Right ventricle myocardium superior (tissue), 1 donor: ENCODE results near the gene MEGF10. TPM values are rescaled to one million over a fixed set of nuclear protein-coding genes. Genes with fewer than 3 reads are reported as not detected.
"Not testable (repeated sequence)": the region's sequence is repeated elsewhere in the genome, so short reads cannot be mapped to it uniquely, and the experiment has no call there.

Source experiments
- ATAC-seq: fragments of 200-7000 bp; cut with Tn5 transposase; one replicate; pipeline ENCODE4 v1.9.1; 2020; ENCODE audit warnings: mild to moderate bottlenecking; ENCODE audit not compliant: poor library complexity
- DNase-seq: peaks from one replicate; pipeline ENCODE4 v3.0.0-alpha.2; 2020
- intact Hi-C: fragments of 100-400 bp; cut with DNase I; formaldehyde crosslinking; loops from one replicate; pipeline ENCODE4 v1.11.2; 2022
- long read RNA-seq: library from polyadenylated mRNA; unstranded; transcript quantifications from one replicate; pipeline ENCODE4 v2.0.0, GENCODE V29; 2021
- total RNA-seq: library from RNA; stranded (reverse); fragmentation: NEBNext Ultra II Directional; extraction: Animal tissue kit (Norgen Biotek cat#: 25700); gene quantifications from one replicate; pipeline ENCODE4 v1.2.1, GENCODE V29; 2021
- donor health status: DM: no; HTN: yes; CAD: no; lungs with severe emphysema.

Gene MEGF10
- total RNA-seq, result 0.78 TPM
- long read RNA-seq, result 0 reads

DNA sequence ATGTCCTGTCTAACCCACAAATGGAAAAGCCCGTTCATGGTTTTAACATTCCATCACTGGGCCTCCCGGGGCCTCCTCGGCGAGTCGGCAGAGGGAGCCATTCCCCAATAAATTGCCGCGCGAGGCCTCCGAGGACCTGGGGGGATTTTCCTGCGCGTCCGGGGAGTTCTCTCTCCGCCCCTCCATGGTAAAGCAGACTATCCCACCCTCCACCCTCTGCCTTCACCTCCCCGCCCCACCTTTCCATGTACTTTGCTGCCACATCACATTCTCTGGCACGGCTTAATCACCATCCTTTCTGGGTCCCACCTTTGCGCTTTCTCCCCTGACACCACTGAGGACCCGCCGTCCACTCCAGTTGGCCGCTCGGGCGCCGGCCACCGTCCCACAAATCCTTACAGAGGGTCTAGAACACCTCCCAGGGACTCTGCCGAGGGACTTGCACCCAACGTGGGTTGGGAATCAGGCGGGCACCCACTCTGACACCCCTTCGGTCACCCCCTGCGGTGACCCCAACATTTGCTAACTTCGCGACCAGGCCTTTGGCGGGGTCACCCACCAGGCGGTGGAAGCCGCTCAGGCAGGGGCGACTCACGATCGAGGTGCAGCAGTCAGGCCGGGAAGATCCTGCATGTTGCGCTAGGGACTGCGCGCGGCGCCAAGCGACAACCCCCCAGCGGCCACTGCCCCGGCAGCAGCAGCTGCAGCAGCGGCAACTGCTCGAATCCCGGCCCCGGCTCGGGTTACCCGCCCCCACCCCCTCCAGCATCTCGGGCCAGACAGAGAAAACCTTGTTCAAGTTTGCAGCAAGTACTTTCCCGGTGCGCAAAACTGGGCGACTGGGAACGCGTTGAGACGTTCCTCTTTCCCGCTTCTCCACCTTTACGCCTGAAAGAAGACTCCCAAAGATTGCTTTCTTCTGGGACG lies at the start of gene MEGF10:
Gene MEGF10 (plus strand): TSS at position 778 of the 927 bp plus-strand sequence. CDS start 40,513 bp downstream, outside the sequence.
- intact Hi-C loops, result loop anchor here (5.0 kb wide), 2 partner anchors 152 to 202 kb away; no protein-coding TSS in a partner anchor
- DNase-seq, result peak; percentile 45
- ATAC-seq, result peak; percentile 85

DNA sequence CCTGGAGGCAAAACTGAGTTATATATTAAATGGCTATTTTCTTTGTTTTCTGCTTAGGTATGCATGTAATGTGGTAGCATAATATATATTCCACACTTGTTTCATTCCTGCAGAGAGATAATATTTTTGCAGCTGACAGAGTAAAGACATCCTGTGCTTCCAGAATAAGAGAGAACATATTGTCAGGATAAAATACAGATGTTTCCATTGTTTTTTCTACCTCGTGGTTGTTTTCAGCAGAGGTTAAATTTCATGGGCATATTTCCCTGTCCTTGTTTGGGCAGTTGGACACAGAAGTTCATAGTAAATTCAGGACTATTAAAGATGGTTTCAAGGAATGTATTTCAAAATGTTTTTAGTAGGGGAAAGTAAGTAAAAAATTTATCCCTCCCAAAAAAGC lies 47.6 kb upstream of the MEGF10 start:
- ATAC-seq (no peak), DNase-seq (no peak)
- intact Hi-C loops, result no loop called here

DNA sequence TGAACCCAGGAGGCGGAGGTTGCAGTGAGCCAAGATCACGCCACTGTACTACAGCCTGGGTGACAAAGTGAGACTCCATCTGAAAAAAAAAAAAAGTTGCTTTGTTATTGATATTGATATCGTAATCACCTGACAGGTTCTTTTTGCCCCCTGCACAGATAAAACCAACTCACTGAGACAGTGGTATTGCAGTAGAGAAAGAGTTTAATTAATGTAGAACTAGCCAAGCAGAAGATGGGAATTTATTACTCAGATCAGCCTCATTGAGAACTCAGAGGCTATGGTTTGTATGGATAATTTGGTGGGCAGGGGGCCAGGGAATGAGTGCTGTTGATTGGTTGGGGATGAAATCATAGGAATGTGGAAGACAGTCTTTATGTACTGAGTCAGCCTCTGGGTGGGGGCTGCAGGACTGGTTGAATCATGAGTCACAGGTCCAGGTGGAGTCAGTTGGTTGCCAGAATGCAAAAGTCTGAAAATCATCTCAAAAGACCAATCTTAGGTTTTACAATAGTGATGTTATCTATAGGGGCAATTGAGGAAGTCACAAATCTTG lies 35.8 kb upstream of the MEGF10 start:
- intact Hi-C loops, result no loop called here
- no peak for ATAC-seq
- no peak for DNase-seq

DNA sequence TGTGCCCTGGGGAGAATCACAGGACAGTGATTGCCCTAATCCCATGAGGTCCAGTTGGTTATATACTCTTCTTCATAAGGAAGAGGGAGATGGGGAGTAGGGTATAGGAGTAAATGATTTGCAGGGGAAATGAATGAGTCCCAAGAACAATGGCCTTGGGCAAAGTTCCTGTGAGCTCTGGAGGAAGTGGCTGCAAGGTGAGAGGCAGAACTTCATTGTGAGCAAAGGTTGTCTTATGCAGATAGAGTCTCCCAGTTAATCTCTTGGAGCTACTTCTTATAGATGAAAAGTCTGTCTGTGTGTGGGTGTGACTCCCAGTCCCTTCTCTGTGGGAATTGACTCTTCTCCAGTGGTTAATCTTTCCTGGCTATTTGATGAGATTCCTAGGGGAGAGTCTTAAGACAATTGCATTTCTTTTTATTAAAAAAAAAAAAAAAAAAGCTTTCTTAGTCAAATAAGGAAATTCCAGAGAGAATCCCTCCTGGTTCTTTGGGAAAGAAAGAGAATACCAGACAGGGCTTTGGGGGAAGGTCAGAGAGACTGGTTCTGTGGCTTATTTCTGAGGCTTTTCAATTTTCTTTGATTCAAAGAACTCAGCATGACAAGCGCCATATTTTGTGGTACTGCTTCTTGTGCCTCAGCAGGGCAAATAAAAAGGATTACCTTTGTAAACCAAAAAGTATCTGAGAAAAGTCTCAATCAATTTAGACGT lies 33.6 kb upstream of the MEGF10 start:
- ATAC-seq (no peak), DNase-seq (no peak)
- intact Hi-C loops, result no loop called here

DNA sequence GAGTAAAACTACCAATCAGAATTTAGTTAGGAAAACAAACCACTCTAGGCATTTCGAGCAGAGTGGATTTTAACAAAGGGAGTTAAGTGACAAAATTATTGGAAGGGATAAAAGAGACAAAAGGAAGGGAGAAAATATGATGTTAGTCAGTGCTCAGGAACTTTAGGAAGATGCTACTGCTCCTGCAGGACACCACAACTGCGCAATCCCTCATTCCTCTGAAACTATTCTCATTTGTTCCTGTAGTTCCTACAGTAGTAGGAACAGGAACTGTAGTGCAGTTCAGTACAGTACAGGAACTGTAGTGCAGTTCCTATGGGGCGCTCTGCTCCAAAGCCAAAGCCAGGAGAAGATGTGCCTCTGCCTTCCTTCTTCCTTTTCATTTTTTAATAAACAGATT lies 29.9 kb upstream of the MEGF10 start:
- intact Hi-C loops, result no loop called here
- ATAC-seq, result no peak
- no peak for DNase-seq

DNA sequence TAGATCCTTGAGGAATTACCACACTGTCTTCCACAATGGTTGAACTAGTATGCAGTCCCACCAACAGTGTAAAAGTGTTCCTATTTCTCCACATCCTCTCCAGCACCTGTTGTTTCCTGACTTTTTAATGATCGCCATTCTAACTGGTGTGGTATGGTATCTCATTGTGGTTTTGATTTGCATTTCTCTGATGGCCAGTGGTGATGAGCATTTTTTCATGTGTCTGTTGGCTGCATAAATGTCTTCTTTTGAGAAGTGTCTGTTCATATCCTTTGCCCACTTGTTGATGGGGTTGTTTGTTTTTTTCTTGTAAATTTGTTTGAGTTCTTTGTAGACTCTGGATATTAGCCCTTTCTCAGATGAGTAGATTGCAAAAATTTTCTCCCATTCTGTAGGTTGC lies 25.1 kb upstream of the MEGF10 start:
- DNase-seq, ATAC-seq, intact Hi-C loops: not testable (repeated sequence)

DNA sequence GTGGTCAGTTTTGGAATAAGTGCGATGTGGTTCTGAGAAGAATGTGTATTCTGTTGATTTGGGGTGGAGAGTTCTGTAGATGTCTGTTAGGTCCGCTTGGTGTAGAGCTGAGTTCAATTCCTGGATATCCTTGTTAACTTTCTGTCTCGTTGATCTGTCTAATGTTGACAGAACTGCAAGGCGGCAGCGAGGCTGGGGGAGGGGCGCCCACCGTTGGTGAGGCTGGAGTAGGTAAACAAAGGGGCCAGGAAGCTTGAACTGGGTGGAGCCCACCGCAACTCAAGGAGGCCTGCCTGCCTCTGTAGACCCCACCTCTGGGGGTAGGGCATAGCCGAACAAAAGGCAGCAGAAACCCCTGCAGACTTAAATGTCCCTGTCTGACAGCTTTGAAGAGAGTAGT lies 22.3 kb upstream of the MEGF10 start:
- intact Hi-C loops, DNase-seq, ATAC-seq: not testable (repeated sequence)

DNA sequence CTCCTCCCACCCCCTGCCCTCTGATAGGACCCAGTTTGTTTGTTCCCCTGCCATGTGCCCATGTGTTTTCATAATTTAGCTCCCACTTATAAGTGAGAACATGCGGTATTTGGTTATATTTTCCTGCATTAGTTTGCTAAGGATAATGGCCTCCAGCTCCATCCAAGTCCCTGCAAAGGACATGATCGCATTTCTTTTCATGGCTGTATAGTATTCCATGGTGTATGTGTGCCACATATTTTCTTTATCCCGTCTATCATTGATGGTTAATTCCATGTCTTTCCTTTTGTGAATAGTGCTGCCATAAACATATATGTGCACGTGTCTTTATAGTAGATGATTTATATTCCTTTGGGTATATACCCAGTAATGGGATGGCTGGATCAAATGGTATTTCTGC lies 19.9 kb upstream of the MEGF10 start:
- intact Hi-C loops, DNase-seq, ATAC-seq: not testable (repeated sequence)

DNA sequence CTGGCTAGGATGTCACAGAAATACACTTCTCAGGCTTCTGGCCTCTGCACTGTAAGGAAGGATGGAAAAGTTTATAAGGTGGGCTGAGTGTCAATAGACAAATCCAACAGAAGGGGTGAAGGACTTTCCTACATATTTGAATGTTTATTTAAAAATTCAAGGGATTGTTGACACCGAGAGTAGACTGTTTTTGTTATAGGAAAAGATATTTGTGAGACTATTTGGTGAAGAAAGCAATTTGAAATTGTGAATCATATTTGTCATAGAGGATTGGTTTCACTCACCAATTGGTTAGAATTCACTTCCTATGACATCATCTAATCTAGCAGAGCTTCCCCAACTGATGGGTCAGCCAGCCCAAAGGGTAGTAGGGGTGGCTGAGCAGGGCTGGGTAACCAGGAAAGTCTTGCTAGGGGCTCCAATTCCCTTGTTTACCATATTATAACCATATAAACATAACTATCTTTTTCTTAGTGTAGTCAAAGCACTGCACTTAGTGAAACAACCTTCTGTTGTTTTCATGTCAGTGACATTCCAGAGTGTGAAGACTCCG lies 14.9 kb upstream of the MEGF10 start:
- no peak for DNase-seq
- ATAC-seq, result no peak
- intact Hi-C loops, result no loop called here

DNA sequence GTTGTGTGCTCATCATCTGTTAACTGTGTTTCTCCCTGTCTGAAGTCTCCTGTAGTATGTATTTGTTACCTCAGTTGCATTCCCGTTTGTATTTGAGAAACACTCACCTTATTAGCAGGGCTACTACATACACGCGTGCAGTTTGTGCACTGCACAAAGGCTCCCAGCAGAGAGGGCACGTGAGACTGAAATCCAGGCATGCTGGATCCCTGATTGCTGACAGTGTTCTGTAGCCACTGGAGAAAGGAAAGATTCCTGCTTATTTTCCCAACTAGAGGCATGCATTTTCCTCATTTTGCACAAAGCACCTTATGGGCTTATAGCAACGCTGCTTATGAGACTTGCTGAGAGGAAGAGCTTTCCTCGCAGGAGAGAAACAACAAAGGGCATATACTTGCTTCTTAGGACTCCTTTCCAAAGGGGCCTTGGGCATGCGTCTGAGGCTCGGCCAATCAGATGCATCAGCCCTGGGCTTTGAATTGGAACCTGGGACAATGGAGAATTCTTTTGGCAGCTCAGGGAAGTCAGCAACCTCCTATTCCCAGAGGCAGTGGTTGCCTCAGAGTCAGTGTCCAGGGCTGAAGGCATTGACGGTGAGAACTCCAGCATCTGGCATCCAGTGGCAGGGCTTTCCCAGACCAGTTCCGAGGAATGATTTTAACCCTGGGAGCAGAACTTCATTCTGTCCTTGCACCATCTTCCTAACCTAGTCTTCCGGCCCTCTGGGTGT lies 9.9 kb upstream of the MEGF10 start:
- ATAC-seq, result no peak
- no peak for DNase-seq
- intact Hi-C loops, result no loop called here

DNA sequence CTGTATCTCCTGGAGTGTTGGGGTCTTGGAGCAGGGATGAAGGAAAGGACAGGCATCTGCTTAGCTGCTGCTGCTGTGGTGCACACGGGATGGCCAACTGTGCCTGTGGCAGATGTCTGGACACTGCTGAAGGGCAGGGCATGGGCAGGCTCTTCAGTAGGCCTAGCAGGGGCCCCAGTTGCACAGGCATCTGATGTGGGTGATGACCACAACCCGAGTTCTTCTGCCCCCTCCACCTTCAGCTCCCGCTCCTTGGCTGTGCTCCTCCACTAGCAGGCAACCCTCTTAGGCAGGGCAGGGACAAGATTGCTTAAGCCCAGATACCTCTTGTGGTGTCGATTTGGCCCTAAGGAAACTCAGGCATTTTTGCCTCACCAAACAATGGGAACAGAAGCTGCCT lies 9.0 kb upstream of the MEGF10 start:
- intact Hi-C loops, result no loop called here
- no peak for ATAC-seq
- no peak for DNase-seq

DNA sequence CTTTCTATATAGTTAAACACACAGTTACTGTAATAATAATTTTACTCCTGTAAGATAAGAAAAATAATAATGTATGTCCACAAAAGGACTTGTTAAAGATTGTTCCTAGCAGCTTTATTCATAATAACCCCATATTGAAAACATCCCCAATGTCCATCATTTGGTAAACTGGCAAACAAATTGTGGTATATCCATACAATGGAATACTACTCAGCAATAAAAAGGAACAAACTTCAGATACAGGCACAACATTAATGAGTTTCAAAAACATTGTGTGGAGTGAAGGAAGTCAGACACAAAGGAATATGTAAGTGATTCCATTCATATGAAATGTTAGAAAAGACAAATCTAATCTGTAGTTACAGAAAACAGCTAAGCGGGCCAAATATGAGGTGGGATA lies 1.9 kb upstream of the MEGF10 start:
- DNase-seq, result no peak
- no peak for ATAC-seq
- intact Hi-C loops, result no loop called here

DNA sequence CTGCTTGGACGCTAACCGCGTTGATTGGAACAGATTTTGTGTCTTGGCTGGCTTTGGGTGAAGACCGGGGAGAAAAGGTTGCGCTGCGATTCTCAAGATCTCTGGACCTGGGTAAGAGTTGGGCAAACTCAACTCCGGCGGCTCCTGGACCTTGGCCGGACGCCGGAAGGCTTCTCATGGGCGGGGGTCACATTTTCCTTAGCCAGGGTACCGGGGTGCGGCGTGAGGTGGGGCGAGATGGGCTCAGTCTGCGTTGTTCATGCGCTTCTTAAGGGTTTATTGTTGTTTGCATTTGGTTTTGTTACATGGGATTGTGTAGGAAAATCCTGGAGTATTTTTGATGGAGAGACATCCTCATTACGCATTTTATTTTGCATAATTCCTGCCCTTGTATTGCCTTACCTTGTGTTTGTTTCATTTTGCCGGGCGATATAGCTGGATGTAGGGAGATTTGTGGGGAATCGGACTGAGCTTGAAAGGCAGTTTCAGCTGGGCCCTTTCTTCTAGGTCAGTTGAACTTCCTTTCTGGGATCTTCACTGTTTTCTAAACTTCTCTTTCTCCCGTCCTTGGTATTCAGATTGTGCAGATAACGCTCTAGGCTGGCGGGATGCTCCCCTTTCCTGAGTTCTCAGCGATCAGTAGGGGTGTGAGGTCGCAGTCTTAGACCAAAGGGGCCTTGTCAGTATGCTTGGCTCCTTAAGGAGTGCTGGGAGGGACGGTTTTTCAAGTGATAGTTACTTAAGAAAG lies 524 bp downstream of the MEGF10 start:
- no peak for DNase-seq
- intact Hi-C loops, result loop anchor here (5.0 kb wide), 2 partner anchors 151 to 201 kb away; no protein-coding TSS in a partner anchor

DNA sequence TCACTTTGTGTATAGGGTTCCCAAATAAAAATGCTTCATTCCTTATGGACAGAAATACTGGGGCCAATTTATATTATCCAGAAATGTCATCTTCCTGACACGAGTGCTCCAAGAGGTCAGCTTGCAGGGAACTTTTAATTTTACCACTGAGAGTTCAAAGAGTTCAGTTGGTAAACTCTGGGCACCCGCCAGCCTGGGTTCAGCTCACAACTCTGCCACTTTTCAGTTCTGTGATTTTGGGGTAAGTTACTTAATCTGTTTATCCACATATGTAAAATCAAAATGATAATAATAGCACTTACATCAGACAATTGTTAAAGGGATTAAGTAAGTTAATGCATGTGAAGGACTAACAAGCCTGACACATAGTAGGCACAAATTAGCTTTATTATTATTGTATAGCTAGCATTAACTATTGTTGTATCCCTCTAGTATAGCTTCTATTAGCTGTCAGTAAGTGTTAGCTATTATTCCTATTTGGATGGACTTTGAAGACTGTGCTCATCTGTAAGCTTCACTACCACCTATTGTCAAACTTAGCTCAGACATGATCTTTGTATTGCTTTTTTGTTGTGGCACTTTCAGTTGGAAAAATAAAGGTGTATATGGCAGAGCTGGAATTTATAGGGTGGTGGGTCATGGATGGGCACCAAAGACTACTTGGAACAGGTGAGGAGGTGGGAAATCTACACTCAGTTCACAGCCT lies 1.6 kb downstream of the MEGF10 start:
- DNase-seq (no peak), ATAC-seq (no peak)
- intact Hi-C loops, result loop anchor here (5.0 kb wide), 2 partner anchors 150 to 200 kb away; no protein-coding TSS in a partner anchor

More for the DNA sequence above, 524 bp downstream of the MEGF10 start:
- ATAC-seq, result no peak

DNA sequence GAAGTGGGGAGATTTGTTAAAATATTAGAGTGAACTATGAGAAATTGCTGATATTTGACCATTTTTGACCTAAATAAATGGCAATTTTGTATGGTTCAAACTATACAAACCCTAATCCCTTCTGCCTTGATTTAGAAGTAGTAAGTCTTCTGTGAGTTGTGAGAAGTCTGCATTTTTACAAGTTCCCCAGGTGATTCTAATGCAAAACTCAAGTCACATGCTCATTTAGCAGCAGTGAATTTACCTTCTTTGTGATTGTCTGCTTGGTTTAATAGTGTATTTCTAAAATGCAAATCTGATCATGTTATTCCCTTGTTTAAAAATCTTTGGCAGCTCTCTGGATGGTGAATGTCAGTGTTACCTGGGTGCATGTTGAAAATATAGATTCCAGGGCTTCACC lies 2.8 kb downstream of the MEGF10 start:
- ATAC-seq (no peak), DNase-seq (no peak)
- intact Hi-C loops, result loop anchor here (5.0 kb wide), 2 partner anchors 149 to 199 kb away; no protein-coding TSS in a partner anchor

DNA sequence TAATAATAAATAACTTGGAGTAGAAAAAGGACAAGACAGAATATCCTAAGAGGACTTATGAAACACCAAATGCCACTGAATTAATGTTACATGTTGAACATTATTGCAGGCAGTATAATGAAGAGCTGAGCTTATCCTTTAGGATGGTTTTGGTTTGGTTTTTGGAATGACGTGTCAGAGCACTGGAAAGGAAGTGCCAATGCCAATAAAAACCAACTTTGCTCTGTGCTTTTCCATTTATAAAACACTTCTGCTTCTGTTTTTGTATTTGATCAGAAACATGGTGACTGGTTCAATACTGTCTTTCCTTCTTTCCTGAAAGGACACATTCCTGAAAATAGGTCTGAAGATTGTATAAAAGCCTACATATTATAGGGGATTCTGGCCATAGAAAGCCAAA lies 4.2 kb downstream of the MEGF10 start:
- DNase-seq (no peak), ATAC-seq (no peak)
- intact Hi-C loops, result loop anchor here (5.0 kb wide), 2 partner anchors 147 to 197 kb away; no protein-coding TSS in a partner anchor

DNA sequence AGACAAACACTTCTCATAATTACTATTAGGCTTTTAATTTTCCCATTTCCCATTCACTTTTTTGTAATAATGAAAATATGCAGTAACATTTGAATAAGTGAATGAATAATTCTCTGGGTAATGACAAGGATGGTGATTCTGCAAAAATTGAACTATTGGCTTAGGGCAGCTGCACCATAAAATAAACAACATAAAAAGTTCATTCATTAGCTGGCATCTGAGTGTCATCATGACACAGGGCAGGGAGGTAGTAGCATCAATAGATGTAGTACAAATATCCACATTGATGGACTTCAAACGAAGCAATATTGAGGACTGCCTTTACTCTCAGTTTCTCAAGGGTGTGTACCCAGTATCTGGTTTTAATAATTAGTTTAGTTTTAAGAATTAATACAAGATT lies 4.9 kb downstream of the MEGF10 start:
- no peak for DNase-seq
- no peak for ATAC-seq
- intact Hi-C loops, result no loop called here
